Activated CD4-positive, alpha-beta memory T cell treated with anti-CD3 and anti-CD28 coated beads, Interleukin-2, amount 10 ng/mL, durations not matched to agents 7 days and 5 days (primary cell): Measurements from ENCODE around the gene SLC25A29. TPM values are rescaled to one million over a fixed set of nuclear protein-coding genes. Genes with fewer than 3 reads are reported as not detected.
"Not testable (repeated sequence)": the region's sequence is repeated elsewhere in the genome, so short reads cannot be mapped to it uniquely, and the experiment has no call there.

ENCODE experiments used
- CTCF ChIA-PET: fragments of 350-600 bp; sonication (Branson Sonifier 250); formaldehyde crosslinking; loops from one replicate; lab custom pipeline; 2021; ENCODE audit warnings: antibody characterized with exemption, inconsistent platforms; lab: Charles Lee
- POLR2A ChIA-PET: fragments of 350-600 bp; sonication (Branson Sonifier 250); formaldehyde crosslinking; loops from one replicate; lab custom pipeline; 2021; ENCODE audit warnings: antibody characterized with exemption; lab: Charles Lee
- DNase-seq: peaks from one replicate; pipeline ENCODE4 v3.0.0-alpha.2; 2020
- H3K27ac Mint-ChIP-seq: one replicate; pipeline ENCODE4 v1.8.0; 2021; ENCODE audit warnings: mild to moderate bottlenecking, mixed read lengths
- H3K27me3 Mint-ChIP-seq: one replicate; pipeline ENCODE4 v1.8.0; 2021; ENCODE audit warnings: mixed read lengths
- H3K36me3 Mint-ChIP-seq: one replicate; pipeline ENCODE4 v1.8.0; 2021; ENCODE audit warnings: low read depth, mixed read lengths
- H3K4me1 Mint-ChIP-seq: one replicate; pipeline ENCODE4 v1.8.0; 2021; ENCODE audit warnings: mixed read lengths
- H3K4me3 Mint-ChIP-seq: one replicate; pipeline ENCODE4 v1.8.0; 2021; ENCODE audit warnings: mild to moderate bottlenecking, mixed read lengths
- H3K9me3 Mint-ChIP-seq: one replicate; pipeline ENCODE4 v1.8.0; 2021; ENCODE audit warnings: mixed read lengths
- total RNA-seq, 2 experiments: library from RNA; stranded (reverse); gene quantifications; one replicate each; pipeline ENCODE4 v1.2.3, GENCODE V29; 2021

The SLC25A29 gene
- total RNA-seq, 2 experiments from 2014 or later, result 8.2 to 8.9 TPM

DNA sequence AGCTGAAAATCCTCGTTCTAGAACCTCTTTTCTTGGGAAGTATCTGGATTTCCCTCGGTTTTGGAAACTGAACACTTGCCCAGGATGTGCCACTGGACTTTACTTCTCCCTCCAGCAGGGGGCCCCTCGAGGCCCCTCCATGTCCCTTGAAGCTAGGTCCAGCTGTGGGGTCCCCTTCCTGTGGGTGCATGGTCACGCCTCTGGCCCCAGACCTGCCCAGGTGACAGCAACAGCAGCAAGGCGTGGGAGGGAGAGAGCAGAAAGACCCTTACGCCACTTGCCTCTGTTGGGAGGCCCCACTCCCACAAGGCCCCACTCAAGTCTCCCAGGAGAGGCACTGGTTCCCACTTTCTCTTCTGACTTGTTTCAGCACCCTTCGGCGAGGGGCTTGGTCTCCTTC, 3.1 kb downstream of the SLC25A29 start:
- H3K4me3 Mint-ChIP-seq, result no peak overlapping the region
- CTCF ChIA-PET, result interaction anchor here (0.9 to 2.0 kb wide), 4 partner anchors 11 to 74 kb away, joined by 3 to 9 read pairs (median 4); partner anchors contain the start of gene SLC25A47
- no peaks in the 10 kb centered on the region for H3K36me3 Mint-ChIP-seq
- H3K4me1 Mint-ChIP-seq, result peaks cover 12% of the 10 kb centered on the region
- no peaks in the 10 kb centered on the region for H3K9me3 Mint-ChIP-seq
- POLR2A ChIA-PET, result interaction anchor here (0.7 to 1.5 kb wide), 3 partner anchors 72 to 274 kb away, joined by 3 read pairs; a partner anchor contains a TSS
- DNase-seq, result no peak
- no peak overlapping the region for H3K27ac Mint-ChIP-seq
- H3K27me3 Mint-ChIP-seq, result peaks cover 19% of the 10 kb centered on the region

DNA sequence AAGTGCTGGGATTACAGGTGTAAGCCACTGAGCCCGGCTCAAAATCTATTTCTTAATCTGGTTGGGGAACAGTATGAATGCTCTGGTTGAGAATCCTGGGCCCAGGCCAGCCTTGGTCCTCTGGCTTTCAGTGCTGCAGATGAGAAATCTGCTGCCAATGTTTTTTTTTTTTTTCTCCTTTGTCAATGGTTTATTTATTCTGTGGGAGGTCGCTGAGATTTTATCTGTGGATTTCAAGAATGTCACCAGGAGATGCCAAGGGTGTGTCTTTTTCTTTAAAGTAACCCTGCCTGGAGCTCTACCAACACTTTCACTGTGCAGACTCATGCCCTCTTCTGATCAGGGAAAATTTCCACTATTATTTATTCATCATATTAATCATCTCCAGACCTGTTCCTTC, 3.6 kb downstream of the SLC25A29 start:
- Mint-ChIP-seq H3K9me3 (no peaks in the 10 kb centered on the region), H3K36me3 (no peaks in the 10 kb centered on the region), H3K4me3 (no peak overlapping the region), H3K4me1 (peaks cover 12% of the 10 kb centered on the region), H3K27ac (no peak overlapping the region), H3K27me3 (peaks cover 15% of the 10 kb centered on the region)
- ChIA-PET POLR2A (interaction anchor here (0.7 to 1.5 kb wide), 2 partner anchors 73 to 275 kb away, joined by 3 read pairs; a partner anchor contains a TSS), CTCF (interaction anchor here (0.9 to 2.0 kb wide), 4 partner anchors 11 to 75 kb away, joined by 3 to 9 read pairs (median 4); partner anchors contain the start of gene SLC25A47)
- no peak for DNase-seq

DNA sequence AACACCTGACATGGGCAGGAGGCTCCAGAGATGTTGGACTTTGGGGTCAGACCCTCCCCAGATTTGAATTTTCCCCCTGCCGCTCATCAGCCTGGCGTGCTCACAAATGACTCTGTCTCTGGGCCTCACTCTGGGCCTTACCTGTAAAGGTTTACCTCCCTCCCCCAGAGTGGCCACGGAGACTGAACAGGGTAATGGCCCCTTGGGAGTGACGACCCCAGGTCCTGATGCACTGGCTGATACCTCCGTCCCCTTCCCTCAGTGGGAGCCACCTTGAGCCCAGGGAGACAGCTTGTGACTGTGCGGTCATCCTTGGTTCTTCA, 7.0 kb downstream of the SLC25A29 start:
- Mint-ChIP-seq H3K9me3 (no peaks in the 10 kb centered on the region), H3K27me3 (no peaks in the 10 kb centered on the region), H3K27ac (no peak overlapping the region), H3K4me1 (no peaks in the 10 kb centered on the region), H3K36me3 (no peaks in the 10 kb centered on the region), H3K4me3 (no peak overlapping the region)
- ChIA-PET POLR2A (no interaction called here), CTCF (no interaction called here)
- no peak for DNase-seq

DNA sequence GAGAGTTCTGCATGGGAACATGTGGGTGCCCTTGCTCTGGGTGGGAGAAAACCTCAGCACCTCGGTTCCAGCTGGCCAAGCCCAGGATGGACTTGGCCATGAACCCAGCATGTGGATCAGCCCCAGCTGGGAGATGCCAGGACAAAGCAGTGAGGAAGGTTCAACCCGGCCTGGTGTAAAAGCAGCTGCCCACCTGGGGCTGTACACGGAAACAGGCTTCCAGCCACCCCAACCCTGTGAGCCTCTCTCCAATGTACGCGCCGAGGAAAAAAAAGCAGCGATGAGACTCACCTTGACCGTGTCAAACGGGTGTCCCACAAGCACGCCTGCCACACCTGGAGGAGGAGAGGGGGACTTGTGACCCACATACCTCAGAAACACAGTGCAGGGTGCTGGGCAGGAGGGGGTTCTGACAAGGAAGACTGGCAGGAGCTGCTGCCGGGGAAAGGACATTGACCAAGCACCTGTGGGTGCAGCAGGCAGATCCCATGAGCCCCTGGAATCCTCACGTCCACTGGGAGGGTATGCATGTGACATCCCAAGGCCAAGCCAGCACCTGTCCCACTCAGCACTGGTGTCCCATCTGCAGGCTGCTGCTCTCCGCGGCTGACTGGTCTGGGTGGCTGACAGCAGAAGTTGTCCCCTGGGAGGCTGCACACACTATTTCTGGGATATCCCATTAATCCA, 7.5 kb downstream of the SLC25A29 start:
- ChIA-PET POLR2A (no interaction called here), CTCF (no interaction called here)
- Mint-ChIP-seq H3K27ac (no peak overlapping the region), H3K36me3 (no peaks in the 10 kb centered on the region), H3K4me3 (no peak overlapping the region), H3K4me1 (no peaks in the 10 kb centered on the region), H3K9me3 (no peaks in the 10 kb centered on the region), H3K27me3 (no peaks in the 10 kb centered on the region)
- DNase-seq, result no peak

DNA sequence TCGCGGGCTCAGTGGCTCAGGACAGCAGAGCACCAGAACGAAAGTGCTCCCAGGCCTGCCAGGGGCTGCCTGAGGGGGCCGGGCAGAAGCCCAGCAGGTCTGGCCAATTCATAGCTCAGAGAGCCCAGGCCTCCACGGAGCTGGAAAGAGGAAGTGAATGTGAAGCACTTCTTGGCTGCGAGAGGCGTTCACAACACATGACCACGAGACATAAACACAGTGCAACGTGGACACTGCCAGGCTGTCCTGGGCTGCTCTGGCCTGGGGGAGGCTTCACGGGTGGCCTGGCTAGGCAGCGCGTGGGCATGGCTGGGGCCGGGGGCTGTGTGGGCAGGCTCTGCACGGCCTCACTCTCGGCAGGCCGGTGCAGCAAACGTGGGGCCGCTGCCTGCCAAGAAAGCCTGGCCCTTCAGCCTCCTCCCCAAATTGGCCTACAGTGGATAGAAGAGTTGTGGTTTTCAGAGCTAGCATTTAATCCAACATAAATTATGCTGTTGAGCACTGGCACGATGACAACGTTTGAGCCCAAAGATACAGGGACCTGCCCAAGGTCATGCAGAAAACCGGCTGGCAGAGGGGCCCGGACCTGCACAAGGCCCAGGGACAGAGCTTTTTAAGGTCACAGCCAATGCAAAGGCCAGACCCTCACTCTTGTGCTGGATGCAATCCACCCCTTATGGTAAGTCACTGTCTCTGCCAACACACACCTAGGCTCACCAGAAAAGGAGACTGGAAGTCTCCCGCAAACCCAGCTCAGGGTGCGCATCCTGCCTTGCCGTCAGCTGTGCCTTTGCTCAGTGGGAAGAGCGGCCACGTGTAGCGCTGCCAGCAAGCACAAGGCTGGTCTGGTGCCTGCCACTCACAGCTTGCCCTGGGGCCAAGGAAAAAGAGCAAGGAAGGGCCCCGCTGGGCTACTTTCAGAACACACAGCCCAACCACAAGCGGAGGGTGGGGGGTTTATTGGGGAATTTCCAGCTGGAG, 8.6 kb downstream of the SLC25A29 start:
- CTCF ChIA-PET, result interaction anchor here (0.6 kb wide), 1 partner anchor 249 kb away, joined by 3 read pairs; no protein-coding TSS in a partner anchor
- H3K4me1 Mint-ChIP-seq, result no peaks in the 10 kb centered on the region
- POLR2A ChIA-PET, result no interaction called here
- no peaks in the 10 kb centered on the region for H3K27me3 Mint-ChIP-seq
- H3K36me3 Mint-ChIP-seq, result no peaks in the 10 kb centered on the region
- H3K27ac Mint-ChIP-seq, result no peak overlapping the region
- H3K4me3 Mint-ChIP-seq, result no peak overlapping the region
- DNase-seq, result no peak
- H3K9me3 Mint-ChIP-seq, result no peaks in the 10 kb centered on the region

DNA sequence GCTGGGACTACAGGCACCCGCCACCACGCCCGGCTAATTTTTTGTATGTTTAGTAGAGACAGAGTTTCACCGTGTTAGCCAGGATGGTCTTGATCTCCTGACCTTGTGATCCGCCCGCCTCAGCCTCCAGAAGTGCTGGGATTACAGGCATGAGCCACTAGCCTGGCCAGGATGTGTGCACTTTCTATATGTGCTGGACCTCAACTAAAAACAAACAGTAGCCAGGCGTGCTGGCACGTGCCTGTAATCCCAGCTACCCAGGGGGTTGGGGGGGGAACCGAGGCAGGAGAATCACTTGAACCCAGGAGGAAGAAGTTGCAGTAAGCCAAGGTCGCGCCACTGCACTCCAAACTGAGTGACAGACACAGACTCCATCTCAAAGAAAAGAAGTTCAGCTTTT, 9.5 kb downstream of the SLC25A29 start:
- H3K27ac Mint-ChIP-seq, H3K4me1 Mint-ChIP-seq, H3K9me3 Mint-ChIP-seq, DNase-seq, H3K27me3 Mint-ChIP-seq, H3K36me3 Mint-ChIP-seq, CTCF ChIA-PET, H3K4me3 Mint-ChIP-seq, POLR2A ChIA-PET: not testable (repeated sequence)

DNA sequence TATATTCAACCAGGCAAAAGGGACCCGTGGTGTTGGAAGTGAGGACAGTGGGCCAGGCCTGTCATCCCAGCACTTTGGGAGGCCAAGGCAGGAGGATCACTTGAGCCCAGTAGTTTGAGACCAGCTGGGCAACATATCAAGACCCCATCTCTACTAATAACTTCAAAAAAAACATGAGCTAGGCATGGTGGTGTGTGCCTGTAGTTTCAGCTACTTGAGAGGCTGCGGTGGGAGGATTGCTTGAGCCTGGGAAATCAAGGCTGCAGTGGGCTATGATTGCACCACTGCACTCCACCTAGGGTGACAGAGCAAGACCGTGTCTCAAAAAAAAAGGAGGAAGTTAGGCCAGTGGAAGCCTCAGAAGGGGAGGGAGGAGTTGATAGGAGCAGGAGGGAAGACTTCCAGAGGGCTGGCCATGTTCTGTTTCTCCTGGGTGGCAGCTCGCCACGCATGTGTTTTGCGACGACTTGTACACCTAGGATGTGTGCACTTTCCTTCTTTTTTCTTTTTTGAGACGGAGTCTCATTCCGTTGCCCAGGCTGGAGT, 10.1 kb downstream of the SLC25A29 start:
- H3K9me3 Mint-ChIP-seq, result no peaks in the 10 kb centered on the region
- no peaks in the 10 kb centered on the region for H3K27me3 Mint-ChIP-seq
- no peak overlapping the region for H3K4me3 Mint-ChIP-seq
- ChIA-PET CTCF (no interaction called here), POLR2A (no interaction called here)
- DNase-seq, result no peak
- no peaks in the 10 kb centered on the region for H3K36me3 Mint-ChIP-seq
- no peaks in the 10 kb centered on the region for H3K4me1 Mint-ChIP-seq
- H3K27ac Mint-ChIP-seq, result no peak overlapping the region

DNA sequence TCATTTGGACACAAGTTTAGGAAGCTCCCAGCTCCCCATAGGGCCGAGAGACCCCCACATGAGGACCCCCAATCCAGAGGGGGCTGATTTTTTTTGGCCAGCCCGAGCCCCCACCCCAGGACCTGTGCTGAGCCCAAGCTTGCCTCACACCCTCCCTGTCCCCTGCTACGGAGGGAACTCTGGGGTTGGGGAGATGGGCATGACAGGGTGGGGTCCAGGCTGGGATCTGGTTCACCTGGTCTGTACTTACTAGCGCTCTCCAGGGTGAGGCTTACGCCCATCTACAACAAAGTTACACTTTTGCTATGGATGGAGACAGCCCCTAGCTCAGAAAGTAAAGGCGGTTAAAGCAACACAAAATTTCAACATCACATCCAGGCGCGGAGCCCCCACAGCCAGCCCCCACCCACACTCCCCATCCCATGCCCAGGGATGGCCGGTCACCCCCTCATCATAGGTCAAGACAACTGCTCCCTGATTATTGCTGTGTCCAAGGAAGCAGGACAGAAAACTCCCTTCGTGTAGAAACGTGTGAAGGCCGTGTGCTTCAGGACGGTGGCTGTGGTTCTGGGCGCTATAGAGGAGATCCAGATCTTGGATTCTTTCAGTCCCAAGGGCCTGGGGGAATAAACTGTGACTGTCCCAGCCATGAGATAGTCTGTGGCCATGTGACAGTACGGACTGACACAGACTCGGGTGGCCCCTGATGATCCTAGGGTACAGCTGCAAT, 10.7 kb downstream of the SLC25A29 start:
- Mint-ChIP-seq H3K4me3 (no peak overlapping the region), H3K27ac (no peak overlapping the region), H3K4me1 (no peaks in the 10 kb centered on the region), H3K36me3 (no peaks in the 10 kb centered on the region), H3K27me3 (no peaks in the 10 kb centered on the region), H3K9me3 (no peaks in the 10 kb centered on the region)
- POLR2A ChIA-PET, result no interaction called here
- DNase-seq, result no peak
- CTCF ChIA-PET, result no interaction called here

DNA sequence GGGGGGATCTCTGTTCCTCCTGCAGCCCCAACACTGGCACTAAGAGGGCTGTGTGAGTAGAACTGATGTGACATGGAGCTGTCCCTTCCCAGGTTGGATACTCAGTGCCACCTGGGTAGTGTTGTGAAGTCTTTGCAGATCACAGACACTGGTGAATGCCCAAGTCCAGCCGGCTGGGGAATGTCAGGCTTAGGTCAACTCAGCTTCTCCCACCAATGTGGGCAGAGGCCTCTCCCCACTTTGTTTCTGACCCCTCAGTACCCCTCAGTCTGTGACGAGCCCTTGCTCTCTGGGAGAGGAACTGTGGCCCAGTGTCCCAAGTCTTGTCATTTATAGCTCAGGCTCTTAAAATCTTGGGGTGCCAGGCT, 11.3 kb downstream of the SLC25A29 start:
- Mint-ChIP-seq H3K9me3 (no peaks in the 10 kb centered on the region), H3K4me1 (no peaks in the 10 kb centered on the region), H3K36me3 (no peaks in the 10 kb centered on the region), H3K4me3 (no peak overlapping the region), H3K27me3 (no peaks in the 10 kb centered on the region), H3K27ac (no peak overlapping the region)
- CTCF ChIA-PET, result interaction anchor here (1.1 to 1.5 kb wide), 2 partner anchors 9 to 54 kb away, joined by 3 to 6 read pairs; no protein-coding TSS in a partner anchor
- POLR2A ChIA-PET, result interaction anchor here (0.7 kb wide), 1 partner anchor 9 kb away, joined by 3 read pairs; no protein-coding TSS in a partner anchor
- DNase-seq, result no peak

DNA sequence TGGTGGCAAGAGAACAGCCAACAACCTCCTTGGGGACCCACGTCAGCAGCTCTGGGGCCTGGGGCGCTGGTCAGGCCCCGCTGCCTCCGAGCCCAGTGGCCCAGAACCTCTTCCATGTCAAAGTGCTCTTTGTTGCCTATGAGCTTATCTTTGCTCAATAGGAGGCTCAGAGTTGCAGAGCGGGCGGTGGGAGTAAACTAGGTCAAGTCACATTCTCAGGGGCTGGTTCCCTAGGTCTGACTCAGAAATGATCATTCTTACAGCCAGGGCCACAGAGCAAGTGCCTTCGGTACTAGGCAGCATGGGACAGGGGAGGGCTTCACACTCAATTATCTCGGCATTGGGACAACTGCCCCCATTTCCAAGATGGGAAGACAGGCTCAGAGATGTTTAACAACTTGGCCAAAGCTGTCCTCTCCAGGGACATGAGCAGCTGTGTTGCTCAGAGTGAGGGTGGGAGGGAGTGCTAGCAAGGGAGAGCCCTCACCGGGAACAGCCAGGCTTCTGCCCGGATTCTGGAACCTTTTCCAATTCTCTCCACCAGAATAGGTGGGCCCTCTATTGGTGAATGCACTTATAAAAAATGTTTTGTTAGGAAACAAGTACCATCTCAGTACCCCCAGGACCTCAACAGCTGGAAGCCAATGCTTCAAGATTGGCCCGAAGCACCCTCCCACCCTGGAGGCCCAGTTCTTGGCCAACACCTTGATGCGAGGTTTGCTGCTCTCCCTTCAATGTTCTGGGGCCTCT, 11.9 kb downstream of the SLC25A29 start:
- Mint-ChIP-seq H3K27ac (no peak overlapping the region), H3K27me3 (no peaks in the 10 kb centered on the region), H3K9me3 (no peaks in the 10 kb centered on the region), H3K36me3 (no peaks in the 10 kb centered on the region), H3K4me3 (no peak overlapping the region), H3K4me1 (no peaks in the 10 kb centered on the region)
- CTCF ChIA-PET, result interaction anchor here (1.1 to 1.5 kb wide), 2 partner anchors 9 to 53 kb away, joined by 3 to 6 read pairs; no protein-coding TSS in a partner anchor
- POLR2A ChIA-PET, result interaction anchor here (0.7 to 1.1 kb wide), 2 partner anchors 8 to 81 kb away, joined by 3 read pairs; a partner anchor contains a TSS
- no peak for DNase-seq

DNA sequence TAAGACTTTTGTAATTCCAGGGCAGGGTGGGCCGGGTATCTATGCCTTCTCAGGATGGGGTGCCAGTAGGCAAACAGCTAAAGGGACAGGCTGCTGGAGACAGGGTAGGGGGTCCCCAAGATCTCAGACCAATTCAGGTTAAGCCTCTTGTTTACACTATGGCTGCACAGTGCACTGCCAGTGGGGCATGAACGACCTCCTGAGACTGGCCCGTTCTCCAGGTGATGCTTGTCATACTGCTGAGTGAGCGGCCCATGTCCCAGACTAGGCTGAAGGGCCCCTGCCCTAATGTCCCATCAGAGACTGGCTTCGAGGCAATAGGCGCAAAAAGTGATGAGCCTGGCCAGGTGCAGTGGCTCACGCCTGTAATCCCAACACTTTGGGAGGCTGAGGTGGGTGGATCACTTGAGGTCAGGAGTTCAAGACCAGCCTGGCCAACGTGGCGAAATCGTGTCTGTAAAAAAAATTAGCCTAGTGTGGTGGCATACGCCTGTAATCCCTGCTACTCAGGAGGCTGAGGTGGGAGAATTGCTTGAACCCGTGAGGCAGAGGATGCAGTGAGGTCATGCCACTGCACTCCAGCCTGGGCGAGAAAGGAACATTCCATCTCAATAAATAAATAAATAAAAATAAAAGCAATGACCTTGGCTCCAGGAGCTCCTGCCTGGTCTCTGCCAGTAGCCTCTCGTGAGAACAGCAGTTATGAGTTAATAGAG, 12.6 kb downstream of the SLC25A29 start:
- Mint-ChIP-seq H3K36me3 (no peaks in the 10 kb centered on the region), H3K9me3 (no peaks in the 10 kb centered on the region), H3K4me1 (no peaks in the 10 kb centered on the region), H3K27ac (no peak overlapping the region), H3K27me3 (no peaks in the 10 kb centered on the region), H3K4me3 (no peak overlapping the region)
- no peak for DNase-seq
- ChIA-PET CTCF (interaction anchor here (1.1 to 1.5 kb wide), 2 partner anchors 8 to 52 kb away, joined by 3 to 6 read pairs; no protein-coding TSS in a partner anchor), POLR2A (interaction anchor here (1.1 kb wide), 1 partner anchor 81 kb away, joined by 3 read pairs; a partner anchor contains a TSS)
